Neural cell (in vitro differentiated cells): ENCODE data around the gene EXO1.

Experiments
- EZH2 ChIP-seq: fragments of 200-600, 300-800 bp; shearing (Covaris generic), sonication (generic); IDR thresholded peaks from 2 replicates; pipeline ENCODE4 v1.6.1; 2014; ENCODE audit warnings: antibody characterized with exemption, low read length, borderline replicate concordance, mild to moderate bottlenecking; ENCODE audit not compliant: insufficient read depth, poor library complexity, severe bottlenecking
- POLR2AphosphoS5 ChIP-seq: IDR thresholded peaks from 2 replicates; pipeline ENCODE4 v1.6.1; 2012
- RAD21 ChIP-seq: fragments of 450-650 bp; conservative IDR thresholded peaks from 2 replicates; pipeline ENCODE4 v1.6.1; 2014; ENCODE audit warnings: antibody characterized with exemption, mild to moderate bottlenecking, moderate library complexity
- REST ChIP-seq: IDR thresholded peaks from 2 replicates; pipeline ENCODE4 v1.6.1; 2012; ENCODE audit warnings: borderline replicate concordance
- SMC3 ChIP-seq: fragments of 450-650 bp; conservative IDR thresholded peaks from 2 replicates; pipeline ENCODE4 v1.6.1; 2014; ENCODE audit warnings: antibody characterized with exemption, mild to moderate bottlenecking, moderate library complexity; ENCODE audit not compliant: poor library complexity
- TAF1 ChIP-seq: IDR thresholded peaks from 2 replicates; pipeline ENCODE4 v1.6.1; 2012; ENCODE audit warnings: low read depth
- TF ChIP-seq, protein P1 (sequence below): fragments of 450-650 bp; IDR thresholded peaks from 2 replicates; pipeline ENCODE4 v1.5.1; 2014; ENCODE audit warnings: antibody characterized with exemption, mild to moderate bottlenecking, moderate library complexity; ENCODE audit not compliant: poor library complexity, severe bottlenecking

GRCh38 chr1:241924080-241924808 lies 76.2 kb downstream of the EXO1 start:
- TF ChIP-seq, protein P1, sequence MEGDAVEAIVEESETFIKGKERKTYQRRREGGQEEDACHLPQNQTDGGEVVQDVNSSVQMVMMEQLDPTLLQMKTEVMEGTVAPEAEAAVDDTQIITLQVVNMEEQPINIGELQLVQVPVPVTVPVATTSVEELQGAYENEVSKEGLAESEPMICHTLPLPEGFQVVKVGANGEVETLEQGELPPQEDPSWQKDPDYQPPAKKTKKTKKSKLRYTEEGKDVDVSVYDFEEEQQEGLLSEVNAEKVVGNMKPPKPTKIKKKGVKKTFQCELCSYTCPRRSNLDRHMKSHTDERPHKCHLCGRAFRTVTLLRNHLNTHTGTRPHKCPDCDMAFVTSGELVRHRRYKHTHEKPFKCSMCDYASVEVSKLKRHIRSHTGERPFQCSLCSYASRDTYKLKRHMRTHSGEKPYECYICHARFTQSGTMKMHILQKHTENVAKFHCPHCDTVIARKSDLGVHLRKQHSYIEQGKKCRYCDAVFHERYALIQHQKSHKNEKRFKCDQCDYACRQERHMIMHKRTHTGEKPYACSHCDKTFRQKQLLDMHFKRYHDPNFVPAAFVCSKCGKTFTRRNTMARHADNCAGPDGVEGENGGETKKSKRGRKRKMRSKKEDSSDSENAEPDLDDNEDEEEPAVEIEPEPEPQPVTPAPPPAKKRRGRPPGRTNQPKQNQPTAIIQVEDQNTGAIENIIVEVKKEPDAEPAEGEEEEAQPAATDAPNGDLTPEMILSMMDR, result no peak
- no peak for TF ChIP-seq EZH2
- no peak for TF ChIP-seq TAF1
- no peak for TF ChIP-seq REST
- no peak for TF ChIP-seq SMC3
- TF ChIP-seq RAD21, result no peak
- TF ChIP-seq POLR2AphosphoS5, result no peak
